CD4-positive, alpha-beta T cell treated with Interleukin-17A for 1 hour (primary cell): ENCODE data around the gene RSPH9.

Source experiments
- DNase-seq: peaks from one replicate; pipeline ENCODE4 v3.0.0-alpha.2; 2020

Gene RSPH9

DNA sequence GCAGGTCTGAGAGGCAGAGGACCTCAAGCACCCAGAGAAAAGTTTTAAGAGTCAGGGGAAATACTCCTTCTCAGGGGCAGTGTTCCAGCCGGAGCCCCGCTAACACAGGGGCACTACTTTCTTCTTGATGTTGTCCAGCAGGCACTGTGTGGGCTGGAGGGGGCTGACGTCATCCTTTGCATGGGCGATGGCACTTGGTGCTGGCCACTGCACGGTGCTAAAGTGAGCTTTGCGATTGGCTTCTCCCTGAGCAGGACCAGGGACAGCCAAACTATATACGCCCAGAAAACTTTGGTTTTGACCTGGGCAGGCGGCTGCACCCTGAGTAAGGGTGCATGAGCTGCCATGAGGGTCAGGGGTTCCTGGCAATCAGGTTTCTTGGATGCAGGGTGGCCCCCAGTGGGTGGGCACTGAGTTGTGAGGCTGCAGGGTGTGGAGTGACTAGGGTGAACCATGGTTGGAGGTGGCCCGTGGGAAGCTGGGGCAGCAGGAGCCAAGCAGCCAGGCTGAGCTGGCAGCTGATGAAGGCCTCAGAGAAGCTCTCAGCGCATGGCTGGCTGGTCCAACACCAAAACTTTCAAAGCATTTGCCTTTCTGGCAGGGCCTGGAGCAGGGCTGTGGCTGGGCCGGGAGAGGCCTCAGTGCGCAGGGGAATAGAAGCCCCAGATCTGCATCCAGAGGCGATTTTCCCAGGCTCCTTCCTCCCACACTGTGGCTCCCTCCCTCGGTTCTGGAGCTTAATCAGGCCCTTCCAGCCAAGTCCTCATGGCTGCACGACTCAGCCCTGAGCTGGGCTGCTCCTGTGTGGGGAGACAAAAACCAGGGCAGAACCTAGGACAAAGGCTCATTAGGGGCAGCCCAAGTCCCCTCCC is 24.4 kb downstream of the RSPH9 start:
- DNase-seq: no peak

DNA sequence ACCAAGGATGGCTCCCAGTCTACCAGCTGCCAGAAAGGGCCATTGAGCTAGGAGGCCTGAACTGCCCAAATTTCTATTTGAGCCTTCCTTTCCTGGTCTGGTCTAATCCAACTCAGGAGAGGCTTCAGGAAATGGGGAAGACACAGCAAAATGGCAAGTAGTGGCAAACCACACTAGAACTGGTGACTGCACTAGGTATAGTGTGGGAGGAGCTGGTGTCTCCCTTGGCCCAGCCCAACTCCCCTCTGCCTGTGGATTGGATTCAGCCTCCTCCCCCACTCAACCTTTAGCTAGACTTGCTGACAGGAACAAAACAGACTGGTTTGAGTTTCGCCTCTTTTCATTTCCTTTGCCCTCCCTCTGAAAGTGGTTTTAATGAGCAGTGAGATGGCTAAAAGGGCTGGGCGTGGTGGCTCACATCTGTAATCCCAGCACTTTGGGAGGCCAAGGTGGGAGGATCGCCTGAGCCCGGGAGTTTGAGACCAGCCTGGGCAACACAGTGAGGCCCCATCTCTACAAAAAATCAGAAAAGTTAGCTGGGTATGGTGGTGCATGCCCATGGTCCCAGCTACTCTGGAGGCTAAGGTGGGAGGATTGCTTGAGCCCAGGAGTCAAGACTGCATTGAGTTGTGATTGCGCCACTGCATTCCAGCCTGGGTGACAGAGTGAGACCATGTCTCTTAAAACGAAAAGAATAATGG is 25.2 kb downstream of the RSPH9 start:
- DNase-seq: no peak

DNA sequence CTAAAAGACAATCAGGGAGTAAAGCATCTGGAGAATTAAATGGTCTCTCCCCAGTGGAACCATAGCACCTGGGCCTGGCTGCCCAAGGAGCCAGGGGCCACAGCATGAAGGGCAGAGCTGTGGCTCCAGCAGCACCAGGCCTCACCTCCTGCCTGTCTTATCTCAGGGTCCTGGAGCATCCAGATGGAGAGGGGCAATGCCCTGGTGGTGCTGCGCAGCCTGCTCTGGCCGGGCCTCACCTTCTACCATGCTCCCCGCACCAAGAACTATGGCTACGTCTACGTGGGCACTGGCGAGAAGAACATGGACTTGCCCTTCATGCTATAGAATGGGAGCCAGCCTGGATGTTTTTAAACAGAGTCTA is 25.8 kb downstream of the RSPH9 start:
- DNase-seq: no peak

DNA sequence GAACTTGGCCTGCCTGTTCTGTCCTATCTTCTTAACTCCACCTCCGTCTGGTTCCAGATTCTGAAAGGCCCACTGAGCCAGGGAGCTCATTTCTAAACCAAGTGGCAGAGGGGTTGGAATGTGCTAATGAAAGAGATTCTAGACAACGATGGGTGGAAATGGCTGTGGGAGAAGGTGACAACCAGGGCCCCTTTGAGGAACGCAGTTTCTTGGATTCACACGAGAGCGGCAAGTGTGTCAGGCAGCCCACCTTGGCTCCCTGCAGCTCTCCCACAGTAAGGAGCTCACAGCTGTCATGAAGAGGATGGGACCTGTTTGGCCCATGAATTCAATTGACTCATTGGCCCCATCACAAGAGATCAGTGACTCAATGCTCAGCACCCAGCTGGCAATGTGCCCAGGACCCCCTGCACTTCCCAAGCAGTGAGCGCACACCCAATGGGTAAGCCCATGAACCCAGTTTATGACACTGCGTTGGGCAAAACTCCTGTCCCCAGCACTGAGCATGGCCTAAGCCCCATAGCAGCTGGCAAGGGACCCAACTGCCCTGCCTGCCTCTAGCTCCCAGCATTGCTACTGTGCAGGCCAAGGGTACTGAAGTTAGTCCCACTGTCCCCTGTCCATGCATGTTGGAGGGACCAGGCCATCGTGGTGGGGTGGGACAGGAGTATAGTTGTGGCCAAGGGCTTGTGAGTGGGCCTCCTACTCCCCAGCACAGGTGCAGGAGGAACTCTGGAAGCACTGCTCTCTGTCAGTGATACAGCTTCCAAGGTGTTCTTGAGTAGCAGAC is 26.4 kb downstream of the RSPH9 start:
- no peak for DNase-seq

DNA sequence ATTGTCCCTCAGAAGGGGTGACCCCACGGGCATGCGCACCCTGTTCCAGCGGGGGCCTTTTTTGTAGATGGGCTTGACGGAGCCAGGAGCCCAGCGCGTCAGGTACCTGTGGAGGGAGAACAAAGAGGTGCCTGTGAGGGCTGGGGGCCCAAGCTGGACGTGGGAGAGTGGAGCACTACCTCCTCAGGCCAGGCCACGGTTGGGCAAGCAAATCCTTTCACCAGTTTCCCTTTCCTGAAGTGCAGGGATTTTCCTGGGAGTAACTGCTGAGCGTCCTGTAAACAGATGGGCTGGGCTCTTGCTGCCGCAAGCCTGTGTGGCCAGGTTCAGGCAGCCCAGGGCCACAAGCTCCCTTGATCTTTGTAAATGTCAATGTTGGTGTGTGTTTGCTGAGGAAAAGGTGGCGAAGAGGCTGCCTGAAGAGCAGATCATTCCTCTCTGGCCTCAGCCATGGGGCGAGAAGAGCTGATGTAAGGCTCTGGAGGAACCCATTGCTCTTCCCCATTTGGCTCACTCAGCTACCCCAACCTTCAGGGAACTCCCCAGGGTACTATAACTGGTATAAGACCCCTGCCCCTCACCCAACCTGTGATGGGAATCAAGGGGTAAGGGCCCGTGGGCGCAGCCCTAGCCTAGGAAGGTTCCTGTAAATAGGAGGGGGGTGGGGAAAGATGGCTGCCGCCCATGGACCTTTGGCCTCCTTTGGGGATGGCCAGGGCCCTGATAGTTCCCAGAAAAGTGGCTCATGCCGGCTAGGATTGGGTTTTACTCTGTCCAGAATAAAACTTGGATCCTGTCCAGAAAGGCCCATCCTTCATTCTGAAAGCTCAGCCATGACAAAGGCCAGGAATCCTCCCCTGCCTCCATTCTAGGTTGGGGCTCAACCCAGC is 27.2 kb downstream of the RSPH9 start:
- DNase-seq: no peak

DNA sequence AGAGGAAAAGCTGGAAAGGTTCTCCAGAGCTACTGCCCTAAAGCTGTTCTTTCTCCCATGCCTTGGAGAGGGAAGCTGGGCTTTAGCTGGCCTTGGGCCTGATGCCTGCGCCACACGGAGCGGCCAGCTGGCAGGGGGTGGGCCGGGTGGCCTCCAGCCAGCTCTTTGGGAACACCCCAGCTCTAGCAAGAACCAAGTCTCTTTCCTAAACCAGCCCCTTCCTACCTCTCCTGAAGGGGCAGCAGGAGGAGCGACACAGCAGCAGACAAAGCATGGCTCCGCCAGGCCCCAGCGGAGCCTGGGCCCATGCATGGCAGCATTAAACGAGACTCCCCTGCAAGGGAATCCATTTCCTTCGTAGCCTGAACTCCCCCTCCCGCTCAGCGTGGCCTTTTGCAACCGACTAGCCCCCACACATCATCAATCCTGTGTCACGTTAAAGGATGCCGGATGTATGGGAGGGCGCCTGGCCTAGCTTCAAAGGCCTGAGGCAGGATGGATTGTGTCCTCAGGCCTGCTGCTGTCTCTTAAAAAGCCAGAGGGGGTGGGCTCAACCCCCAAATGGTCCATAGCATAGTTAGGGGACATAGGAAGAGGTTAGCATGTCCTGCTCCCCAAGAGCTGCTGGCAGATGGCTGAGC is 28.7 kb downstream of the RSPH9 start:
- DNase-seq: no peak

- DNase-seq: no peak
Measured at GRCh38 chr6:43674291-43674690, 29.5 kb downstream of the RSPH9 start.

DNA sequence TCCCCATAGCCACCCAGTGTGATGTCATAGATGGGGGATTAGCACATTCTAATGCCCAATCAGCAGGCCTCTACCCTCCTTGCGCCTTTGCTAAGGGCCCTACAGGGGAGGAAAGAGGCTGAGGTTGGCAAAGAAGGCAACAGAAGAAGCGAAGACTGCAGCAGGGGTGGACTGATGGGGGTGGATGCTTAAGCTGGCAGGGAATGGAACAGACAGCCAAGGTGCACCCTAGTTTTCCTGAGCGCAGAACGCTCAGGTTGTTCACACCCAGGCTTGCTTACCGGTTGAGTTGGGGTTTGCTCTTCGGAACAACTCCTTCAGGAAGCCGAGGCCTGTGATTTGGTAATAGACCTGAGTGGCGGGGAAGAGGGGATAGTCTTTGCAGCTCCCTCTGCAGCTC is 30.1 kb downstream of the RSPH9 start:
- DNase-seq: no peak

- DNase-seq: no peak
Measured at GRCh38 chr6:43676962-43677606, 32.2 kb downstream of the RSPH9 start.

- DNase-seq: no peak
Measured at GRCh38 chr6:43677759-43678158, 32.9 kb downstream of the RSPH9 start.

- DNase-seq: no peak
Measured at GRCh38 chr6:43678341-43678740, 33.5 kb downstream of the RSPH9 start.

DNA sequence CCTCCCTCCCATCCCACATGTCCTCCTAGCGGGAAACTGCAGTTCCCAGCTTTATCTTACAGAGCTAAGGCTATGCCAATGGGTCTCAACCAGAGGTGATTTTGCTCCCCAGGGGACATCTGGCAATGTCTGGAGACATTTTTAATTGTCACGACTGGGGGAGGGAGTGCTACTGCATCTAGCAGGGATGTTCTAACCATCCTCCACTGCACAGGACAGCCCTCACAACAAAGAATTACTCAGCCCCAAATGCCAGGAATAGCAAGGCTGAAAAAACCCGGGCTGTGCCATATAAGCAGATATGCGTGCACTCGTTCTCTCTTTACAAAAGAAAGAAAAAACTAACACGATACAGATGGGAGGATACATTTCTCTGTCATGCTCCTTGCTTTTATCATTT is 34.2 kb downstream of the RSPH9 start:
- DNase-seq: no peak

DNA sequence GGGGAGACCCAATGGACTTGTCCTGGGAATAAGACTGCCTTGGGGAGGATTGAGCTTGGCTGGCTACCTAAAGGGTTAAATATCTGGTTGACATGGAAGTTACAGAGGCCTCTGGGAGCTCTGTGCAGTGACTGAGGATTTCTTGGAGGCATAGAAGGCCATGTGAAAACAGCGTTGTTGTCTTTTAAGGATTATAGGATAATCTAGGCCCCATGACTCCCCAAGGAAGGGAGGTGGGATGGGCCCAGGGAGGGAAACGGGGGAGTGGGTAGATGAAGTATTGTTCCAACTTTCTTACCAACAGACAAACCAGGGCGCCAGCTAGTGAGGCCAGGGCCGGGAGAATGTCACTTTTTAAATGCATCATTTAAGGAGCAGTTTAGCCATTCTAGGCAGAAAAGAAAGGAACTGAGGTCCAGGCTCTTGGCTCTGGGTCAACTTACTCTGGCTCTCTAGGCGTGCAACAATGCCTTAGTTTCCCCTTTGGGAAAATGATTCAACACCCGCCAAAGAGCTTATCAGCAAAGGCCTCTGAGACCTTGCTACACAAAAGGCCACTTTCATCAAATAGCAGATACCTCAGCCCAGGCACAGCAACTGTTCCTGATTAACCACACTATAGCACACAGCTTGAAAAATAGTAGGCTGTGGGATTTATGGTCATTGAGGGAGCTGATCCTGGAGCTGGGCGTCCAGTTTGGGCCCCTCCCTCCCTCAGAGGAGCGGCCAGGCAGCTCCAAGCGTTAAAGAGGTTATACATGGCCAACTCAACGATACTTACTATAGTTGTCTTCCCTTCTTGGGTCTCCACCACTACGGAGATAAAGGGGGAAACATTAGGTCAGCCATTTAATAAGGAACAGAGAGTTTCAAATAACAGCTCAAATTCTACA is 35.7 kb downstream of the RSPH9 start:
- no peak for DNase-seq

- no peak for DNase-seq
Measured at GRCh38 chr6:43681303-43681702, 36.5 kb downstream of the RSPH9 start.

GRCh38 chr6:43682724-43683429 is 38.0 kb downstream of the RSPH9 start:
- DNase-seq: no peak

DNA sequence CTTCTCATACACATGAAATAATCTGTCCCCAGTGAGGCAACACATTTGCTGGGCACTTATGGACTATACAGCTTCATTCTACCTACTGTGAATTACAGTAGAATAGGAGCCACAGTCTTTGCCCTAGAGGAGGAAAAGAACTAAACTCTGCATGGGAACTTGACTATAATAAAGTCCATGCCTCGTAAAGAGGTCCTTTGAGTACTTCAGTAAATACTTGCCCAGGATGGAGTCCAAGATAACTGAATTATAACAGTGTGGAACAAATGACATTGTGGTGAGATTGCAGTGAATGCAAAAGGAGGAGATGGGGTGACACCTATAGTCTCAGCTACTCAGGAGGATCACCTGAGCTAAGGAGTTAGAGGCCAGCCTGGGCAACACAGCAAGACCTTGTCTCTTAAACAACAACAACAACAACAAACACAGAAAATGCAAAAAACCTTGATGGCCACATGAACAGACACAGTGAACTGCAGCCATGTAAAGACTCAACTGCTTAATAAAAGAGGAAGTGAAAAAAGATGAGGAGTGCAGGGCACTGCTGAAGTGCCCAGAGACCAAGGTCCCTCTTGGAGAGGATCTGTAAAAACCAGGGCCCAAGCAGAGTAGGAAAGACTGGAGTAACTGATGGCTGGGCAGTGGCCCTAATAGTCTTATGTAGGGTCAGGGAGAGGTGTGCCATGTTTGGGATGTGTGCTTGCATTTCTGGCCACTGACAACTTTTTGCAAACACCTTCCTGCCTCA is 39.0 kb downstream of the RSPH9 start:
- DNase-seq: no peak

GRCh38 chr6:43687079-43687436 is 42.2 kb downstream of the RSPH9 start:
- no peak for DNase-seq

DNA sequence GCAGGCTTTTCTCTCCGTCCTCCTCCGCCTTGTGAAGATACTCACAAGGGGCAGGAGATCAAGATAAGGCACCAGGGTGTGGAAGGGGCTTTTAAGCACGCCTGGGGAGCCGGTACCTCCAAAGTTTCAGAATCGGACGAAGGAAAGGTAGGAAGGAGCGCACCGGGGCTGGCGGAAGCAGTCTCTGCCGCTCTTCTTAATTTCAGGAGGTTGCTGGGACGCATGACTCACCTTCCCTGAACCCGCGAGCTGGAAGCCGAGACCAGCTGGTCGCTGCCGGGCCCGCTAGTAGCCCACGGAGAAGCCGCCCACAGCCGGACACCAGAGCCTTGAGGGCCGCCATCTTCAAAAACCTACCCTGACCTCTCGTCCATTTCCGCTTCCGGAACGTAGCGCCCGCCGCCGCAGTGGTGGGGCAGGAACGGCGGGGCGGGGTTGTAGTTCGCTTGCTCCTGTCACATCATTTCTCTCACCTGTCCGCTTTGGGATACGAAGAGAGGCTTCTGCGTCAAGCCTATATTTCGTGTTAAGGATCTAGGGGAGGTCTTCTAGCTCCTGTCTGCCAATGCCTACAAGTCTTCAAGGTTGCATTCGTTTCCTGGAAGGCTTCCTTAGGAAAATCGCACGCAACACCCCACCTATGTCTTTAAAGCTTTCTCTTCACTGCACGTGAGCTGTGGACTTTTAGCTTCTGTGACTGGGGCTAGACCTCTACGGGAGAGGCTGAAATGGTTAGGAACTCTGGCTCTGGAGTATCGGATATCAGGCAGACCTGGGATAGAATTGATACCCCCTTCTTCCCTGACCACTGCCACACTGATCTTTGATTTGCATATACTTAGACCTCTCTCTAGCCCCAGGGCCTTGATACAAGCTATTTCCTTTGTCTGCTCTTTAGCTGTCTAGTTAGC is 42.9 kb downstream of the RSPH9 start, which contains the start of gene MRPS18A:
Gene MRPS18A (minus strand): TSS at position 355 of the 911 bp plus-strand sequence. CDS start 12 bp downstream, at position 343.
- DNase-seq: peak; percentile 81
